NCI-H2171 (cell line): ENCODE data around the gene USH1C.

Experiments
- DNase-seq: peaks from one replicate; lab custom pipeline; 2025; lab: John Stamatoyannopoulos, UW

The USH1C gene

GRCh38 chr11:17570034-17570433, 25.8 kb upstream of the USH1C start:
- DNase-seq, result no peak

- no peak for DNase-seq
Measured at GRCh38 chr11:17568944-17569343, 24.7 kb upstream of the USH1C start.

- no peak for DNase-seq
Measured at GRCh38 chr11:17564687-17565042, 20.4 kb upstream of the USH1C start.

GRCh38 chr11:17563961-17564686, 19.9 kb upstream of the USH1C start:
- no peak for DNase-seq

- DNase-seq, result no peak
Measured at GRCh38 chr11:17563231-17563646, 19.0 kb upstream of the USH1C start.

GRCh38 chr11:17561526-17561925, 17.3 kb upstream of the USH1C start:
- no peak for DNase-seq

- DNase-seq, result no peak
Measured at GRCh38 chr11:17561111-17561415, 16.8 kb upstream of the USH1C start.

GRCh38 chr11:17560281-17561110, 16.3 kb upstream of the USH1C start:
- DNase-seq, result no peak

GRCh38 chr11:17559341-17560087, 15.3 kb upstream of the USH1C start:
- no peak for DNase-seq

GRCh38 chr11:17558916-17559315, 14.7 kb upstream of the USH1C start:
- no peak for DNase-seq

- no peak for DNase-seq
Measured at GRCh38 chr11:17558025-17558780, 14.0 kb upstream of the USH1C start.

- DNase-seq, result no peak
Measured at GRCh38 chr11:17556999-17557398, 12.8 kb upstream of the USH1C start.

GRCh38 chr11:17554487-17554886, 10.3 kb upstream of the USH1C start:
- DNase-seq, result no peak

- DNase-seq, result no peak
Measured at GRCh38 chr11:17553249-17553546, 9.0 kb upstream of the USH1C start.

- DNase-seq, result no peak
Measured at GRCh38 chr11:17552392-17553248, 8.4 kb upstream of the USH1C start.

GRCh38 chr11:17552041-17552355, 7.8 kb upstream of the USH1C start:
- DNase-seq, result no peak

GRCh38 chr11:17551347-17552040, 7.3 kb upstream of the USH1C start:
- DNase-seq, result no peak

- DNase-seq, result no peak
Measured at GRCh38 chr11:17550450-17551346, 6.5 kb upstream of the USH1C start.

GRCh38 chr11:17548444-17548843, 4.2 kb upstream of the USH1C start:
- no peak for DNase-seq

- no peak for DNase-seq
Measured at GRCh38 chr11:17547932-17548331, 3.7 kb upstream of the USH1C start.
